Choroid plexus epithelial cell (primary cell): ENCODE results near the gene RAB35.

Experiments
- DNase-seq: peaks from one replicate; pipeline ENCODE4 v3.0.0-alpha.2; 2010; ENCODE audit warnings: low read depth
- H3K4me3 ChIP-seq: 2 replicates; pipeline ENCODE4 v1.5.1; 2011; ENCODE audit warnings: low read depth, mild to moderate bottlenecking, control low read depth, low read length, moderate library complexity
- CTCF ChIP-seq: conservative IDR thresholded peaks from 2 replicates; pipeline ENCODE4 v1.5.1; 2011; ENCODE audit warnings: low read depth, mild to moderate bottlenecking, control low read depth, inconsistent platforms, low read length, moderate library complexity

The RAB35 gene

GRCh38 chr12:120106151-120106550, 10.4 kb downstream of the RAB35 start:
- no peak for DNase-seq
- no peak for TF ChIP-seq CTCF
- no peak overlapping the region for H3K4me3 ChIP-seq

GRCh38 chr12:120103371-120103770, 13.2 kb downstream of the RAB35 start:
- no peak for TF ChIP-seq CTCF
- DNase-seq: no peak
- H3K4me3 ChIP-seq: no peak overlapping the region

GRCh38 chr12:120103044-120103338, 13.6 kb downstream of the RAB35 start:
- no peak overlapping the region for H3K4me3 ChIP-seq
- DNase-seq: no peak
- TF ChIP-seq CTCF: no peak

GRCh38 chr12:120102189-120103043, 14.1 kb downstream of the RAB35 start:
- no peak for DNase-seq
- no peak overlapping the region for H3K4me3 ChIP-seq
- no peak for TF ChIP-seq CTCF

- no peak for DNase-seq
- no peak overlapping the region for H3K4me3 ChIP-seq
- TF ChIP-seq CTCF: no peak
Observed at GRCh38 chr12:120101617-120102016, 14.9 kb downstream of the RAB35 start.

GRCh38 chr12:120101182-120101581, 15.4 kb downstream of the RAB35 start:
- no peak overlapping the region for H3K4me3 ChIP-seq
- no peak for DNase-seq
- no peak for TF ChIP-seq CTCF

- no peak for TF ChIP-seq CTCF
- no peak for DNase-seq
- H3K4me3 ChIP-seq: no peak overlapping the region
Observed at GRCh38 chr12:120100630-120101029, 15.9 kb downstream of the RAB35 start.
